Activated CD8-positive, alpha-beta T cell treated with anti-CD3 and anti-CD28 coated beads for 36 hours (primary cell): ENCODE data around the gene HRH4. TPM values are rescaled to one million over a fixed set of nuclear protein-coding genes. Genes with fewer than 3 reads are reported as not detected.

Source experiments
- ATAC-seq: fragments of 200-7000 bp; cut with Tn5 transposase; one replicate; pipeline ENCODE4 v1.10.0; 2021; ENCODE audit warnings: mild to moderate bottlenecking, moderate library complexity
- CTCF ChIA-PET: fragments of 350-600 bp; sonication (Branson Sonifier 250); formaldehyde crosslinking; loops from one replicate; lab custom pipeline; 2021; ENCODE audit warnings: antibody characterized with exemption; lab: Charles Lee
- POLR2A ChIA-PET: fragments of 350-600 bp; sonication (Branson Sonifier 250); formaldehyde crosslinking; loops from one replicate; lab custom pipeline; 2021; ENCODE audit warnings: antibody characterized with exemption; lab: Charles Lee
- DNase-seq: peaks from one replicate; pipeline ENCODE4 v3.0.0-alpha.2; 2020
- H3K27ac Mint-ChIP-seq: one replicate; pipeline ENCODE4 v1.8.0; 2021; ENCODE audit warnings: mild to moderate bottlenecking, mixed read lengths
- H3K27me3 Mint-ChIP-seq: one replicate; pipeline ENCODE4 v1.8.0; 2021; ENCODE audit warnings: mixed read lengths
- H3K36me3 Mint-ChIP-seq: one replicate; pipeline ENCODE4 v1.8.0; 2021; ENCODE audit warnings: low read depth, mixed read lengths
- H3K4me1 Mint-ChIP-seq: one replicate; pipeline ENCODE4 v1.8.0; 2021; ENCODE audit warnings: low read depth, mixed read lengths
- H3K4me3 Mint-ChIP-seq: one replicate; pipeline ENCODE4 v1.8.0; 2021; ENCODE audit warnings: mild to moderate bottlenecking, moderate library complexity, mixed read lengths
- H3K9me3 Mint-ChIP-seq: one replicate; pipeline ENCODE4 v1.8.0; 2021; ENCODE audit warnings: mixed read lengths
- intact Hi-C: fragments of 100-400 bp; cut with micrococcal nuclease; formaldehyde crosslinking; loops from one replicate; pipeline ENCODE4 v1.10.0; 2022
- total RNA-seq, 2 experiments: library from RNA; stranded (reverse); gene quantifications; one replicate each; pipeline ENCODE4 v1.2.3, GENCODE V29; 2021
- TF ChIP-seq, protein P1 (sequence below): fragments of 200-600 bp; IDR thresholded peaks from one replicate; pipeline ENCODE4 v1.8.0; 2022; ENCODE audit warnings: antibody characterized with exemption, mild to moderate bottlenecking

Gene HRH4
- total RNA-seq, 2 experiments from 2014 or later, result not detected

DNA sequence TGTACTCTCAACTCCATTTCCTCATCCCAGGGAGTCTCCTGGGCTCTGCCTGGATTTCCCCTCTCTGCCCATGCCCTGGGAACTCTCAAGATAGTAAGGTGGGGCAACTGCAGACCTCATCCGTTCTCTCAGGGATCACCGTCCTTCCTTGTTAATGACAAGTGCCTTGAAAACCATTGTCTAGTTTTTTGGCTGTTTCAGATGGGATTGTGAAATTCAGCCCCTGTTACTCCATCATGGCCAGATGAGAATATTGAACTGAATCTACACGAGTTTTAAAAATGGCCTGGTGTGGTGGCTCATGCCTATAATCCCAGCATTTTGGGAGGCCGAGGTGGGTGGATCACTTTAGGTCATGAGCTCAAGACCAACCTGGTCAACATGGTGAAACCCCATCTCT lies 665 bp upstream of the HRH4 start:
- ATAC-seq (no peak), DNase-seq (no peak)
- peaks cover 2% of the 10 kb centered on the region for H3K36me3 Mint-ChIP-seq
- CTCF ChIA-PET, result interaction anchor here (1.5 to 1.9 kb wide), 2 partner anchors 30 to 55 kb away, joined by 4 to 7 read pairs; no protein-coding TSS in a partner anchor
- H3K27ac Mint-ChIP-seq, result no peak overlapping the region
- H3K27me3 Mint-ChIP-seq, result no peaks in the 10 kb centered on the region
- H3K4me1 Mint-ChIP-seq, result peaks cover 5% of the 10 kb centered on the region
- intact Hi-C loops, result no loop called here
- no peak overlapping the region for H3K4me3 Mint-ChIP-seq
- TF ChIP-seq, protein P1, sequence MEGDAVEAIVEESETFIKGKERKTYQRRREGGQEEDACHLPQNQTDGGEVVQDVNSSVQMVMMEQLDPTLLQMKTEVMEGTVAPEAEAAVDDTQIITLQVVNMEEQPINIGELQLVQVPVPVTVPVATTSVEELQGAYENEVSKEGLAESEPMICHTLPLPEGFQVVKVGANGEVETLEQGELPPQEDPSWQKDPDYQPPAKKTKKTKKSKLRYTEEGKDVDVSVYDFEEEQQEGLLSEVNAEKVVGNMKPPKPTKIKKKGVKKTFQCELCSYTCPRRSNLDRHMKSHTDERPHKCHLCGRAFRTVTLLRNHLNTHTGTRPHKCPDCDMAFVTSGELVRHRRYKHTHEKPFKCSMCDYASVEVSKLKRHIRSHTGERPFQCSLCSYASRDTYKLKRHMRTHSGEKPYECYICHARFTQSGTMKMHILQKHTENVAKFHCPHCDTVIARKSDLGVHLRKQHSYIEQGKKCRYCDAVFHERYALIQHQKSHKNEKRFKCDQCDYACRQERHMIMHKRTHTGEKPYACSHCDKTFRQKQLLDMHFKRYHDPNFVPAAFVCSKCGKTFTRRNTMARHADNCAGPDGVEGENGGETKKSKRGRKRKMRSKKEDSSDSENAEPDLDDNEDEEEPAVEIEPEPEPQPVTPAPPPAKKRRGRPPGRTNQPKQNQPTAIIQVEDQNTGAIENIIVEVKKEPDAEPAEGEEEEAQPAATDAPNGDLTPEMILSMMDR, result no peak
- POLR2A ChIA-PET, result no interaction called here
- H3K9me3 Mint-ChIP-seq, result no peaks in the 10 kb centered on the region

DNA sequence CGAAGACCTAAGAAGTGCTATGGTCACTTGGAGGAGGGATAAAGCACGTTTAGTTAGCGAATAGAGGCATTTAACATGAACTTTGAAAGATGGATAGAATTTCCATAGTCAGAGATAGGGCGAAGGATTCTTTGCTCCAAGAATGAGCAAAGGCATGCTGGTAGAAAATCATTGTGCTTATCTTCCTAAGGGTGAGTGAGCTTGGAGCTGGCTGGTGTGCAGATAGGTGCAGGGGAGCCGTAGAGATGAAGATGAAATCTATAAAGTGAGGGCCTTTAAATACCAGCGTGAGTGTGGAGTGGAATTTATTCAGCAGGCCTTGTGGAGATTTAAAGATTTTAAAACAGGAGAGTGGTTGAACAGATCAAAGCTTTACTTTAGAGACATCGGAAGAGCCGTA lies 1.6 kb downstream of the HRH4 start:
- no peak for DNase-seq
- H3K4me3 Mint-ChIP-seq, result no peak overlapping the region
- peaks cover 2% of the 10 kb centered on the region for H3K36me3 Mint-ChIP-seq
- intact Hi-C loops, result no loop called here
- no peak for ATAC-seq
- no peaks in the 10 kb centered on the region for H3K4me1 Mint-ChIP-seq
- TF ChIP-seq, protein P1, result no peak
- H3K27ac Mint-ChIP-seq, result no peak overlapping the region
- ChIA-PET POLR2A (no interaction called here), CTCF (interaction anchor here (0.9 to 2.6 kb wide), 4 partner anchors 12 to 102 kb away, joined by 3 to 19 read pairs (median 4); no protein-coding TSS in a partner anchor)
- H3K27me3 Mint-ChIP-seq, result peaks cover 3% of the 10 kb centered on the region
- H3K9me3 Mint-ChIP-seq, result no peaks in the 10 kb centered on the region

DNA sequence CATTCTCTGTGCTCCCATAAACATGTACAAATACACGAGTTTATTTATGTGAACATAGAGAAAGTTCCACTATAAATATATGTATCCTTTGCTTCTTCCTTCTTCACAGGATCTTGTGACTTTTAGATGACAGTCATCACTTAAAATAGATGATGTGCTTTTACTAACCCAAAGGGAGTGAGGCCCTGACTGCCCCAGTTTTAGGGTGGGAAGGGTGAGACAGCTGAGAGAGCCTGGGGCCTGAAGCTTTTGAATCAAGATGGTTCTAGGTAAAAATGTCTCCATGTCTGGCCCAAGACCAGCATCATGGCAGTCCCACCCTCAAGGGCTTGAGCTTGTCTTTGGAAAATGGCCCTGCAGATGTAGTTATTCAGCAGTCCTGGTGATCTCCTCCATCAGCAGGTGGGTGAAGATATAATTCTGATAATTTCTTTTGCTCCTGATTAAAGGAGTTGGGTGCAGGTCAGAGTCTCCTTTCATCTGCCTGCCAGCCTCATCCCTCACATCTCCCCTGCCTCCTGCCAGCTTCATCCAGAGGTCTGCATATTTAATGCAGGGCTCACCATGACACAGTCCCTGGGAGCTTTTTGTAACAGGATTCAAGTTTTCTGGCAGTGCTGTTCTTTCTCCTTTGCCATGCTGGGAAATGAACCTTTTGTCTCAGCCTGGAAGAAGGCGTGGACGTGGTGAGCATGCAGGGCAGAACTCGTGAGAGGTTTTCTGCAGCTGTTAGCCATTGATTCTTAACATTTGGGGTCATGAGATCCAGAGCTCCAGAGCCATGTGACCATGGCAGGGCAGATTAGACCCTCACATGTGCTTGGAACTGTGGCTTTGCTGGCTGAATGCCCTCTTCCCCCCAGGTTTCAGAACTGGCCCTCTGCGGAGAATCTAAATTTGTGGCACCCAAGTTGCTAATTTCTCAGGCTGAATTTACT lies 2.7 kb downstream of the HRH4 start:
- TF ChIP-seq, protein P1, result no peak
- ChIA-PET POLR2A (interaction anchor here (0.5 kb wide), 1 partner anchor 29 kb away, joined by 3 read pairs; no protein-coding TSS in a partner anchor), CTCF (interaction anchor here (1.4 to 2.6 kb wide), 3 partner anchors 25 to 51 kb away, joined by 5 to 19 read pairs (median 5); no protein-coding TSS in a partner anchor)
- Mint-ChIP-seq H3K4me1 (no peaks in the 10 kb centered on the region), H3K27ac (no peak overlapping the region), H3K36me3 (peaks cover 2% of the 10 kb centered on the region), H3K27me3 (peaks cover 3% of the 10 kb centered on the region), H3K4me3 (no peak overlapping the region), H3K9me3 (no peaks in the 10 kb centered on the region)
- ATAC-seq (no peak), DNase-seq (no peak)
- intact Hi-C loops, result no loop called here

DNA sequence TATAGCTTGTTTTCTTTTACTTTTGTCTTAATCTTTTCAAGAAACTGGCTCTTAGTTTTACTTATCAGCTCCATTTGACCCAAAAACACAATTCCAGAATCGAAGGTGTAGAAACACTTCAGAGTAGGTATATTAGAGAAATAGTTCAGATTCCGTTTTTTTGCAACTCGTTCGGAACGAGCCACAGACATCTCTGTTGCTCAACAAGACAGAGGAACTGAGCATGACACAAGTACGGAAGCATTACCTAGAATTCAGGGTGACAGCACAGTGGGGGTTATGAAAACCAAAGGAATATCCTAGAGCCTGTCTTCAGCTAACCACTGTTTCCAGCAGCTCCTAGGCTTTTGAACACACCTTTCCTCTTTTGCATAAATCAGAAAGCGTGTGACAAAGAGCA lies 5.0 kb downstream of the HRH4 start:
- TF ChIP-seq, protein P1, result no peak
- H3K27me3 Mint-ChIP-seq, result peaks cover 3% of the 10 kb centered on the region
- no peak overlapping the region for H3K4me3 Mint-ChIP-seq
- intact Hi-C loops, result no loop called here
- H3K9me3 Mint-ChIP-seq, result no peaks in the 10 kb centered on the region
- H3K4me1 Mint-ChIP-seq, result no peaks in the 10 kb centered on the region
- no peaks in the 10 kb centered on the region for H3K36me3 Mint-ChIP-seq
- POLR2A ChIA-PET, result no interaction called here
- no peak for ATAC-seq
- no peak for DNase-seq
- CTCF ChIA-PET, result no interaction called here
- H3K27ac Mint-ChIP-seq, result no peak overlapping the region

DNA sequence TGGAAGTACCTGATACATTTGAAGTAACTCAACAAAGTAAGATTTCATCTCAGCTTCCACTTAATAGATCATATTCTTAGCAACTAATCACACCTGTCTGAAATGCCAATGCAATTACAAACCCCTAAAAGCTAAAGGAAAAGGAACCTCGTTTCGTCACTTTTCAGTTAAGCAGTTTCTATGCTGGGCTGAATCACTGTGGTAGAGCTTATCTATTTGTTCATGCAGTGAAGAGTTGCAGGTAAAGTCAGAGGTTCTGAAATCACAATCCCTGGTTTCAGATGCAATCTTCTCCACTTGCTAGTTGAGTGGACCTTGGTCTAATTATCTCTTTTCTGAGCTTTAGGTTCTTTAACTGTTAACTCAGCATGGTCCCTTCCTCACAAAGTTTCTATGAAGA lies 6.3 kb downstream of the HRH4 start:
- H3K27ac Mint-ChIP-seq, result no peak overlapping the region
- CTCF ChIA-PET, result interaction anchor here (1.6 kb wide), 1 partner anchor 22 kb away, joined by 5 read pairs; no protein-coding TSS in a partner anchor

More for the DNA sequence above, 6.3 kb downstream of the HRH4 start:
- no peaks in the 10 kb centered on the region for H3K9me3 Mint-ChIP-seq
- POLR2A ChIA-PET, result no interaction called here
- DNase-seq (no peak), ATAC-seq (no peak)
- intact Hi-C loops, result no loop called here
- TF ChIP-seq, protein P1, result no peak
- no peaks in the 10 kb centered on the region for H3K36me3 Mint-ChIP-seq
- peaks cover 3% of the 10 kb centered on the region for H3K27me3 Mint-ChIP-seq
- H3K4me1 Mint-ChIP-seq, result no peaks in the 10 kb centered on the region
- H3K4me3 Mint-ChIP-seq, result no peak overlapping the region
